OCI-LY1 (cell line): ENCODE measurements around the gene VPS16.

Experiments
- H2AFZ ChIP-seq: fragments of 200-600 bp; sonication (generic), shearing (Covaris generic); 2 replicates; pipeline ENCODE4 v1.6.0; 2014; ENCODE audit warnings: antibody characterized with exemption, mild to moderate bottlenecking, low read length
- H3F3A ChIP-seq: fragments of 200-600 bp; sonication (generic), shearing (Covaris generic); 2 replicates; pipeline ENCODE4 v1.6.0; 2014; ENCODE audit warnings: mild to moderate bottlenecking, antibody characterized with exemption, low read length, moderate library complexity; ENCODE audit not compliant: insufficient read depth
- H3K27ac ChIP-seq: fragments of 200-600 bp; sonication (generic); 2 replicates; pipeline ENCODE4 v1.5.1; 2014; ENCODE audit warnings: low read length, mixed run types, mild to moderate bottlenecking, low read depth; ENCODE audit not compliant: poor library complexity, severe bottlenecking
- H3K27me3 ChIP-seq: fragments of 200-600 bp; sonication (generic); 2 replicates; pipeline ENCODE4 v1.6.0; 2014; ENCODE audit warnings: antibody characterized with exemption, mild to moderate bottlenecking, low read length, moderate library complexity; ENCODE audit not compliant: insufficient read depth
- H3K36me3 ChIP-seq: fragments of 200-600 bp; sonication (generic); 2 replicates; pipeline ENCODE4 v1.6.1; 2014; ENCODE audit warnings: mild to moderate bottlenecking, antibody characterized with exemption, low read length, moderate library complexity, mixed read lengths; ENCODE audit not compliant: insufficient read depth
- H3K4me1 ChIP-seq: fragments of 200-600 bp; sonication (generic); 2 replicates; pipeline ENCODE4 v1.5.1; 2014; ENCODE audit warnings: mild to moderate bottlenecking, low read length, moderate library complexity; ENCODE audit not compliant: insufficient read depth, severe bottlenecking
- H3K4me2 ChIP-seq: fragments of 200-600 bp; sonication (generic), shearing (Covaris generic); 2 replicates; pipeline ENCODE4 v1.6.1; 2014; ENCODE audit warnings: low read length
- H3K4me3 ChIP-seq: fragments of 200-600 bp; sonication (generic); 2 replicates; pipeline ENCODE4 v1.5.1; 2014; ENCODE audit warnings: low read length, low read depth, mild to moderate bottlenecking, mixed read lengths; ENCODE audit not compliant: poor library complexity, severe bottlenecking
- H3K79me2 ChIP-seq: fragments of 200-600 bp; shearing (Covaris generic); 2 replicates; pipeline ENCODE4 v1.6.1; 2016; ENCODE audit warnings: mixed run types, low read length, mixed read lengths; ENCODE audit not compliant: insufficient read depth
- H3K9ac ChIP-seq: fragments of 200-600 bp; sonication (generic), shearing (Covaris generic); 2 replicates; pipeline ENCODE4 v1.6.1; 2014; ENCODE audit warnings: mild to moderate bottlenecking, low read length, mixed read lengths
- H3K9me2 ChIP-seq: fragments of 200-600 bp; sonication (generic), shearing (Covaris generic); 2 replicates; pipeline ENCODE4 v1.6.1; 2014; ENCODE audit warnings: low read depth, mild to moderate bottlenecking, low read length, mixed read lengths
- H3K9me3 ChIP-seq: fragments of 200-600 bp; shearing (Covaris generic); 2 replicates; pipeline ENCODE4 v1.6.1; 2014; ENCODE audit warnings: low read length, mixed read lengths
- H4K20me1 ChIP-seq: fragments of 200-600 bp; sonication (generic), shearing (Covaris generic); 2 replicates; pipeline ENCODE4 v1.6.0; 2016; ENCODE audit warnings: mild to moderate bottlenecking, low read length; ENCODE audit not compliant: insufficient read depth
- CTCF ChIP-seq: fragments of 200-600 bp; sonication (generic), shearing (Covaris generic); IDR thresholded peaks from 2 replicates; pipeline ENCODE4 v1.5.1; 2017; ENCODE audit warnings: mild to moderate bottlenecking, antibody characterized with exemption, low read length, moderate library complexity, mixed read lengths
- EZH2 ChIP-seq: fragments of 200-600 bp; sonication (generic), shearing (Covaris generic); IDR thresholded peaks from 2 replicates; pipeline ENCODE4 v1.8.0; 2017; ENCODE audit warnings: borderline replicate concordance, mixed run types, mild to moderate bottlenecking, antibody characterized with exemption, low read length, moderate library complexity, mixed read lengths

VPS16 gene

DNA sequence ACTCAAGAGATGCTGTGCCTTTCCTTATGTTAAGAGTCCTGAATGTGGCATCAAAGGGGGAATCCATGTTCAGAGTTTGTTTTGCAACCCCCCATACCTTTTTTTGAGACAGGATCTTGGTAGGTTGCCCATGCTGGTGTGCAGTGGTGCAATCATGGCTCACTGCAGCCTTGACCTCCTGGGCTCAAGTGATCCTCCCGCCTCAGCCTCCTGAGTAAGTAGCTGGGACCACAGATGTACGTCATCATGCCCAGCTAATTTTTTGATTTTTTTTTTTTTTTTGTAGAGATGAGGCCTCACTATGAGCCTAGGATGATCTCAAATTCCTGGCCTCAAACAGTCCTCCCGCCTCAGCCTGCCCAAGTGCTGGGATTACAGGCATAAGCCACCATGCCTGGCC is 49.3 kb downstream of the VPS16 start:
- Histone ChIP-seq H3K27ac (no peak overlapping the region), H3K4me3 (no peak overlapping the region), H3K4me1 (no peaks in the 10 kb centered on the region), H4K20me1 (0 out of 2 replicates have a peak, but pooled peaks cover 2% of the 10 kb centered on the region), H3K9me3 (peaks cover 7% of the 10 kb centered on the region; the same call in 1 of the 2 replicates), H3K9me2 (no peaks in the 10 kb centered on the region), H3K4me2 (no peak overlapping the region), H3K36me3 (peaks cover 13% of the 10 kb centered on the region), H3K27me3 (no peaks in the 10 kb centered on the region), H3K9ac (no peak overlapping the region), H3K79me2 (peaks cover 85% of the 10 kb centered on the region), H2AFZ (no peak overlapping the region), H3F3A (no peaks in the 10 kb centered on the region)
- no peak for TF ChIP-seq CTCF
- no peak for TF ChIP-seq EZH2

GRCh38 chr20:2890742-2891141 is 50.2 kb downstream of the VPS16 start:
- no peak overlapping the region for H3K4me2 ChIP-seq
- no peak overlapping the region for H3K27ac ChIP-seq
- H3K4me1 ChIP-seq = no peaks in the 10 kb centered on the region
- no peaks in the 10 kb centered on the region for H3K9me2 ChIP-seq
- no peak overlapping the region for H2AFZ ChIP-seq
- peaks cover 13% of the 10 kb centered on the region for H3K36me3 ChIP-seq
- no peak for TF ChIP-seq EZH2
- no peak for TF ChIP-seq CTCF
- H4K20me1 ChIP-seq = 0 out of 2 replicates have a peak, but pooled peaks cover 2% of the 10 kb centered on the region
- no peaks in the 10 kb centered on the region for H3K27me3 ChIP-seq
- no peak overlapping the region for H3K9ac ChIP-seq
- peaks cover 7% of the 10 kb centered on the region; the same call in 1 of the 2 replicates for H3K9me3 ChIP-seq
- H3F3A ChIP-seq = no peaks in the 10 kb centered on the region
- H3K79me2 ChIP-seq = peaks cover 83% of the 10 kb centered on the region
- no peak overlapping the region for H3K4me3 ChIP-seq

GRCh38 chr20:2891343-2891742 is 50.8 kb downstream of the VPS16 start:
- TF ChIP-seq CTCF (no peak), EZH2 (no peak)
- no peaks in the 10 kb centered on the region for H3K4me1 ChIP-seq
- no peaks in the 10 kb centered on the region for H3K27me3 ChIP-seq
- 0 out of 2 replicates have a peak, but pooled peaks cover 2% of the 10 kb centered on the region for H4K20me1 ChIP-seq
- peaks cover 7% of the 10 kb centered on the region; the same call in 1 of the 2 replicates for H3K9me3 ChIP-seq
- H3K4me3 ChIP-seq = no peak overlapping the region
- H3F3A ChIP-seq = no peaks in the 10 kb centered on the region
- no peaks in the 10 kb centered on the region for H3K9me2 ChIP-seq
- H2AFZ ChIP-seq = no peak overlapping the region
- H3K9ac ChIP-seq = no peak overlapping the region
- H3K79me2 ChIP-seq = peaks cover 81% of the 10 kb centered on the region
- H3K4me2 ChIP-seq = no peak overlapping the region
- H3K27ac ChIP-seq = no peak overlapping the region
- H3K36me3 ChIP-seq = peaks cover 13% of the 10 kb centered on the region
